SK-N-SH (cell line): Measurements from ENCODE around the gene GZMH.

Experiments used
- ELF1 ChIP-seq: IDR thresholded peaks from 2 replicates; pipeline ENCODE4 v1.4.0; 2012
- MEF2A ChIP-seq: IDR thresholded peaks from 2 replicates; pipeline ENCODE4 v1.4.0; 2012; ENCODE audit warnings: low read depth, borderline replicate concordance
- TF ChIP-seq, protein P1 (sequence below): fragments of 200-600 bp; sonication (generic); IDR thresholded peaks from 2 replicates; pipeline ENCODE4 v1.6.1; 2017; ENCODE audit warnings: antibody characterized with exemption, mild to moderate bottlenecking, moderate library complexity

DNA sequence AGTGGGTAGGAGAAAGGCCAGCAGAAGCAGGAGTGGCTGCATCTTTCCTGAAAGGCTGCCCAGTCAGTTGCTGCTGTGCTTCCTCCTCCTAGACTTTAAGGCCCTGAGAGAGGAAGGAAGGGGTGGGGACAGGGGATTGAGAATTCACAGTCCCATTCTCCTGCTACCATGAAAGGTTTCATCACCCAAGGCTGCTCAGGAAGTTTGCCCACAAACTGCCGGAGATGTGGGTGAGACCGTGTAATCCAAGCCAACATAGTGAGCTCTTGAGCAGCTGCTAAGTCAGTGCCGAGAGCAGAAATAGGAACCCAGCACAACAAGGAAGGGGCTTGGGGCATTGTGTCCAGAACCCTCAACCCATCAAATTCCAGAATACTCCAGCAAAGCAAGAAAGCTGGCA lies 33.3 kb downstream of the GZMH start, which contains the start of gene CTSG:
- TF ChIP-seq, protein P1, sequence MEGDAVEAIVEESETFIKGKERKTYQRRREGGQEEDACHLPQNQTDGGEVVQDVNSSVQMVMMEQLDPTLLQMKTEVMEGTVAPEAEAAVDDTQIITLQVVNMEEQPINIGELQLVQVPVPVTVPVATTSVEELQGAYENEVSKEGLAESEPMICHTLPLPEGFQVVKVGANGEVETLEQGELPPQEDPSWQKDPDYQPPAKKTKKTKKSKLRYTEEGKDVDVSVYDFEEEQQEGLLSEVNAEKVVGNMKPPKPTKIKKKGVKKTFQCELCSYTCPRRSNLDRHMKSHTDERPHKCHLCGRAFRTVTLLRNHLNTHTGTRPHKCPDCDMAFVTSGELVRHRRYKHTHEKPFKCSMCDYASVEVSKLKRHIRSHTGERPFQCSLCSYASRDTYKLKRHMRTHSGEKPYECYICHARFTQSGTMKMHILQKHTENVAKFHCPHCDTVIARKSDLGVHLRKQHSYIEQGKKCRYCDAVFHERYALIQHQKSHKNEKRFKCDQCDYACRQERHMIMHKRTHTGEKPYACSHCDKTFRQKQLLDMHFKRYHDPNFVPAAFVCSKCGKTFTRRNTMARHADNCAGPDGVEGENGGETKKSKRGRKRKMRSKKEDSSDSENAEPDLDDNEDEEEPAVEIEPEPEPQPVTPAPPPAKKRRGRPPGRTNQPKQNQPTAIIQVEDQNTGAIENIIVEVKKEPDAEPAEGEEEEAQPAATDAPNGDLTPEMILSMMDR = no peak
- TF ChIP-seq ELF1 (no peak), MEF2A (no peak)
